Calu3 (cell line): ENCODE measurements around the gene POU4F3. TPM values are rescaled to one million over a fixed set of nuclear protein-coding genes. Genes with fewer than 3 reads are reported as not detected.

ENCODE experiments used
- BruUV-seq: library from RNA; stranded (reverse); fragments of 400-500 nt; replicated peaks from 2 replicates; lab custom pipeline; 2021; lab: Mats Ljungman, UMichigan
- CTCF ChIA-PET: fragments of 300-600 bp; sonication (Branson Sonifier 250); formaldehyde crosslinking; loops from one replicate; lab custom pipeline; 2022; ENCODE audit warnings: antibody characterized with exemption; lab: Charles Lee
- DNase-seq: peaks from one replicate; pipeline ENCODE4 v3.0.0; 2022
- H3K27ac Mint-ChIP-seq: one replicate; pipeline ENCODE4 v1.8.0; 2022; ENCODE audit warnings: mixed read lengths; ENCODE audit not compliant: unreplicated experiment
- H3K27me3 Mint-ChIP-seq: one replicate; pipeline ENCODE4 v1.8.0; 2022; ENCODE audit warnings: mixed read lengths; ENCODE audit not compliant: unreplicated experiment
- H3K36me3 Mint-ChIP-seq: one replicate; pipeline ENCODE4 v1.8.0; 2022; ENCODE audit warnings: mild to moderate bottlenecking, moderate library complexity, mixed read lengths; ENCODE audit not compliant: insufficient read depth, unreplicated experiment
- H3K4me1 Mint-ChIP-seq: one replicate; pipeline ENCODE4 v1.8.0; 2022; ENCODE audit warnings: mild to moderate bottlenecking, low read depth, mixed read lengths; ENCODE audit not compliant: unreplicated experiment
- H3K4me3 Mint-ChIP-seq: one replicate; pipeline ENCODE4 v1.8.0; 2022; ENCODE audit warnings: mild to moderate bottlenecking, low read depth, moderate library complexity, mixed read lengths; ENCODE audit not compliant: unreplicated experiment
- H3K9me3 Mint-ChIP-seq: one replicate; pipeline ENCODE4 v1.8.0; 2022; ENCODE audit warnings: low read depth, mixed read lengths; ENCODE audit not compliant: unreplicated experiment
- CTCF ChIP-seq: fragments of 200-600 bp; IDR thresholded peaks from one replicate; pipeline ENCODE4 v1.8.0; 2022; ENCODE audit warnings: antibody characterized with exemption; ENCODE audit not compliant: unreplicated experiment
- intact Hi-C: fragments of 100-400 bp; cut with micrococcal nuclease; formaldehyde crosslinking; loops from one replicate; pipeline ENCODE4 v1.10.0; 2022; ENCODE audit not compliant: unreplicated experiment
- total RNA-seq: library from RNA; stranded (reverse); gene quantifications from 2 replicates; pipeline ENCODE4 v1.2.3, GENCODE V29; 2022

Gene POU4F3
- total RNA-seq, 1 experiment from 2014 or later = 0.19 TPM

GRCh38 chr5:146321571-146321970 is 17.1 kb upstream of the POU4F3 start:
- CTCF ChIA-PET = no interaction called here
- Mint-ChIP-seq H3K36me3 (no peaks in the 10 kb centered on the region), H3K4me3 (no peak overlapping the region), H3K27me3 (peaks cover 24% of the 10 kb centered on the region), H3K9me3 (no peaks in the 10 kb centered on the region), H3K27ac (no peak overlapping the region), H3K4me1 (no peaks in the 10 kb centered on the region)
- DNase-seq = no peak
- intact Hi-C loops = no loop called here
- TF ChIP-seq CTCF = no peak
- BruUV-seq = no TSS peak

- Mint-ChIP-seq H3K9me3 (peaks cover 5% of the 10 kb centered on the region), H3K4me3 (no peak overlapping the region), H3K4me1 (peaks cover 26% of the 10 kb centered on the region), H3K27ac (peak overlapping the region; percentile 63), H3K27me3 (peaks cover 2% of the 10 kb centered on the region), H3K36me3 (no peaks in the 10 kb centered on the region)
- DNase-seq = peak; percentile 50
- intact Hi-C loops = no loop called here
- CTCF ChIA-PET = interaction anchor here (0.7 to 1.0 kb wide), 4 partner anchors 10 to 646 kb away, joined by 3 to 4 read pairs (median 3); no protein-coding TSS in a partner anchor
- no TSS peak for BruUV-seq
- TF ChIP-seq CTCF = no peak
Observed at GRCh38 chr5:146327257-146327870, 11.3 kb upstream of the POU4F3 start.

GRCh38 chr5:146327989-146328388 is 10.7 kb upstream of the POU4F3 start:
- peaks cover 5% of the 10 kb centered on the region for H3K9me3 Mint-ChIP-seq
- H3K27me3 Mint-ChIP-seq = peaks cover 8% of the 10 kb centered on the region
- H3K4me3 Mint-ChIP-seq = no peak overlapping the region
- peak overlapping the region; percentile 63 for H3K27ac Mint-ChIP-seq
- CTCF ChIA-PET = interaction anchor here (0.7 to 1.0 kb wide), 3 partner anchors 11 to 646 kb away, joined by 3 read pairs; no protein-coding TSS in a partner anchor
- no TSS peak for BruUV-seq
- no peaks in the 10 kb centered on the region for H3K36me3 Mint-ChIP-seq
- TF ChIP-seq CTCF = no peak
- intact Hi-C loops = no loop called here
- DNase-seq = peak; percentile 39
- peaks cover 26% of the 10 kb centered on the region for H3K4me1 Mint-ChIP-seq

GRCh38 chr5:146329697-146330096 is 8.9 kb upstream of the POU4F3 start:
- no peak overlapping the region for H3K4me3 Mint-ChIP-seq
- H3K27me3 Mint-ChIP-seq = peaks cover 25% of the 10 kb centered on the region
- intact Hi-C loops = no loop called here
- peaks cover 26% of the 10 kb centered on the region for H3K4me1 Mint-ChIP-seq
- no peak overlapping the region for H3K27ac Mint-ChIP-seq
- H3K36me3 Mint-ChIP-seq = no peaks in the 10 kb centered on the region
- DNase-seq = no peak
- peaks cover 5% of the 10 kb centered on the region for H3K9me3 Mint-ChIP-seq
- CTCF ChIA-PET = interaction anchor here (0.7 kb wide), 1 partner anchor 64 kb away, joined by 4 read pairs; no protein-coding TSS in a partner anchor
- no TSS peak for BruUV-seq
- no peak for TF ChIP-seq CTCF
